GM23338 (cell line): ENCODE results near the gene PFKP. TPM values are rescaled to one million over a fixed set of nuclear protein-coding genes. Genes with fewer than 3 reads are reported as not detected.

ENCODE experiments used
- ATAC-seq: fragments of 200-7000 bp; cut with Tn5 transposase; 3 replicates; pipeline ENCODE4 v1.9.1; 2020
- DNase-seq: peaks from one replicate; pipeline ENCODE4 v3.0.0-alpha.2; 2015; ENCODE audit warnings: low spot score
- H2AFZ ChIP-seq: fragments of 200-600 bp; sonication (generic); 2 replicates; pipeline ENCODE4 v1.8.0; 2016; ENCODE audit warnings: antibody characterized with exemption, mild to moderate bottlenecking, moderate library complexity
- H3F3A ChIP-seq: fragments of 200-600 bp; sonication (generic); replicated peaks from 2 replicates; pipeline ENCODE4 v1.8.0; 2017; ENCODE audit warnings: antibody characterized with exemption, mixed run types, low read depth
- H3K27ac ChIP-seq: fragments of 200-600 bp; sonication (generic); 2 replicates; pipeline ENCODE4 v1.6.1; 2016; ENCODE audit warnings: low read depth
- H3K27me3 ChIP-seq: fragments of 200-600 bp; sonication (generic); 2 replicates; pipeline ENCODE4 v1.8.0; 2016; ENCODE audit warnings: mild to moderate bottlenecking, mixed run types, moderate library complexity; ENCODE audit not compliant: insufficient read depth
- H3K36me3 ChIP-seq: fragments of 200-600 bp; sonication (generic); 2 replicates; pipeline ENCODE4 v1.8.0; 2016; ENCODE audit warnings: mild to moderate bottlenecking; ENCODE audit not compliant: insufficient read depth
- H3K4me1 ChIP-seq: fragments of 200-600 bp; sonication (generic); 2 replicates; pipeline ENCODE4 v1.8.0; 2016; ENCODE audit warnings: mild to moderate bottlenecking, moderate library complexity; ENCODE audit not compliant: insufficient read depth
- H3K4me2 ChIP-seq: fragments of 200-600 bp; sonication (generic); 2 replicates; pipeline ENCODE4 v1.7.1; 2017; ENCODE audit warnings: mixed run types
- H3K4me3 ChIP-seq: fragments of 200-600 bp; sonication (generic); 2 replicates; pipeline ENCODE4 v1.6.1; 2016; ENCODE audit warnings: mixed run types
- H3K79me2 ChIP-seq: fragments of 200-600 bp; sonication (generic); replicated peaks from 2 replicates; pipeline ENCODE4 v1.8.0; 2017; ENCODE audit warnings: mild to moderate bottlenecking; ENCODE audit not compliant: insufficient read depth
- H3K9me2 ChIP-seq: fragments of 200-600 bp; sonication (generic); 2 replicates; pipeline ENCODE4 v1.8.0; 2017; ENCODE audit not compliant: insufficient read depth
- H4K20me1 ChIP-seq: fragments of 200-600 bp; sonication (generic); replicated peaks from 2 replicates; pipeline ENCODE4 v1.8.0; 2017; ENCODE audit warnings: mild to moderate bottlenecking; ENCODE audit not compliant: insufficient read depth
- H3K27ac Mint-ChIP-seq: 2 replicates; pipeline ENCODE4 v1.8.0; 2020; ENCODE audit warnings: inconsistent platforms, mild to moderate bottlenecking, moderate library complexity, mixed read lengths
- H3K27me3 Mint-ChIP-seq: 3 replicates; pipeline ENCODE4 v1.8.0; 2022; ENCODE audit warnings: low read depth, mild to moderate bottlenecking, moderate library complexity, mixed read lengths, inconsistent platforms; ENCODE audit not compliant: insufficient read depth, poor library complexity
- H3K36me3 Mint-ChIP-seq: 3 replicates; pipeline ENCODE4 v1.8.0; 2021; ENCODE audit warnings: low read depth, mild to moderate bottlenecking, inconsistent platforms, moderate library complexity, mixed read lengths
- H3K4me1 Mint-ChIP-seq: 3 replicates; pipeline ENCODE4 v1.8.0; 2020; ENCODE audit warnings: mild to moderate bottlenecking, inconsistent platforms, mixed read lengths
- H3K4me3 Mint-ChIP-seq: 3 replicates; pipeline ENCODE4 v1.8.0; 2021; ENCODE audit warnings: moderate library complexity, mild to moderate bottlenecking, inconsistent platforms, mixed read lengths
- H3K9me3 Mint-ChIP-seq: 3 replicates; pipeline ENCODE4 v1.8.0; 2020; ENCODE audit warnings: moderate library complexity, mild to moderate bottlenecking, inconsistent platforms, mixed read lengths
- CREB1 ChIP-seq: fragments of 250-450 bp; sonication (Bioruptor Pico); IDR thresholded peaks from 2 replicates; pipeline ENCODE4 v1.5.0; 2020; ENCODE audit warnings: low read depth, mild to moderate bottlenecking, moderate library complexity
- ETS1 ChIP-seq: IDR thresholded peaks from 2 replicates; pipeline ENCODE4 v1.6.1; 2016; ENCODE audit warnings: antibody characterized with exemption
- EZH2 ChIP-seq: fragments of 200-600 bp; sonication (generic); IDR thresholded peaks from one replicate; pipeline ENCODE4 v1.8.0; 2017; ENCODE audit warnings: antibody characterized with exemption, mild to moderate bottlenecking, low read depth; ENCODE audit not compliant: unreplicated experiment
- EZH2phosphoT487 ChIP-seq: fragments of 200-600 bp; sonication (generic); IDR thresholded peaks from one replicate; pipeline ENCODE4 v1.8.1; 2018; ENCODE audit warnings: antibody characterized with exemption; ENCODE audit not compliant: unreplicated experiment
- JUNB ChIP-seq: IDR thresholded peaks from one replicate; pipeline ENCODE4 v1.6.1; 2016; ENCODE audit warnings: antibody characterized with exemption; ENCODE audit not compliant: unreplicated experiment
- NANOG ChIP-seq: IDR thresholded peaks from 2 replicates; pipeline ENCODE4 v1.6.1; 2016; ENCODE audit warnings: antibody characterized with exemption, borderline replicate concordance
- POLR2AphosphoS5 ChIP-seq: IDR thresholded peaks from 2 replicates; pipeline ENCODE4 v1.6.1; 2016; ENCODE audit warnings: antibody characterized with exemption, low read depth
- STAT1 ChIP-seq: IDR thresholded peaks from one replicate; pipeline ENCODE4 v1.6.1; 2016; ENCODE audit warnings: antibody characterized with exemption; ENCODE audit not compliant: unreplicated experiment
- ZNF114 ChIP-seq: fragments of 250-450 bp; sonication (Bioruptor Pico); IDR thresholded peaks from 2 replicates; pipeline ENCODE4 v1.5.0; 2020; ENCODE audit warnings: mild to moderate bottlenecking, moderate library complexity
- ZNF331 ChIP-seq: fragments of 250-450 bp; sonication (Bioruptor Pico); IDR thresholded peaks from 2 replicates; pipeline ENCODE4 v1.5.0; 2020; ENCODE audit warnings: low read depth, mild to moderate bottlenecking, moderate library complexity
- polyA plus RNA-seq: library from polyadenylated mRNA; unstranded; fragments of >200 nt; fragmentation: Nextera tagmentation; extraction: Ambion mirVana; gene quantifications from 2 replicates; pipeline ENCODE4 v1.2.1, GENCODE V29; 2016
- total RNA-seq: library from RNA; depleted of rRNA; stranded (reverse); fragments of >200 nt; shearing (Covaris generic); gene quantifications from 2 replicates; pipeline ENCODE4 v1.2.3, GENCODE V29; 2014
- TF ChIP-seq, protein P1 (sequence below): fragments of 250-450 bp; sonication (Bioruptor Pico); IDR thresholded peaks from 2 replicates; pipeline ENCODE4 v1.5.0; 2020; ENCODE audit warnings: mild to moderate bottlenecking, moderate library complexity
- TF ChIP-seq, protein P2 (sequence below), 2 experiments: fragments of 200-600 bp in 1 of 2; sonication (generic) in 1 of 2; conservative IDR thresholded peaks; 2 replicates each; pipeline versions ENCODE4 v1.5.1 to v1.6.1; 2016 to 2017; ENCODE audit warnings: antibody characterized with exemption in 2 of 2, low read depth in 2 of 2, mild to moderate bottlenecking in 2 of 2, moderate library complexity in 1 of 2
- TF ChIP-seq, protein P3 (sequence below): IDR thresholded peaks from one replicate; pipeline ENCODE4 v1.6.1; 2018; ENCODE audit warnings: antibody characterized with exemption; ENCODE audit not compliant: unreplicated experiment

Gene PFKP
- total and polyA plus RNA-seq, 2 experiments from 2014 or later = 56.3 to 120 TPM

DNA sequence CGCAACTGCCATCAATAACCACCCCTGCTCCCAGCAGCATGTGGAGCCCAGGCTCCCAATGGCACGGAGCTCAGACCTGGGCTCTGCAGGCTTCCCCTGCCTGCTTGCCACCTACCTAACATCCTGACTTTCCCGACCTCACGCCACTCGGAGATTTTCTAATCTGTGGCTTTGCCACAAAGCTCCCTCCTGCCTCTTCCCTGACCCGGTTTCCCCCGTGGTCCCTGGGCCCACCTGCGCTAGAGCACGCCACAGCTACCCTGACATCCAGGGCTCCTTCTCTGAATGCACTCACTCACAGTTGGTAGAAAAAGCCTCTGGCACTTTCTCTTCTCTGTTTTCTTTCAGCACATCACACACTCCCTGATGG, 85.2 kb downstream of the PFKP start:
- Histone ChIP-seq H4K20me1 (no peaks in the 10 kb centered on the region), H3K4me3 (no peak overlapping the region), H3K27ac (no peak overlapping the region), H3K36me3 (peaks cover 3% of the 10 kb centered on the region; the same call in 1 of the 2 replicates), H3K27me3 (no peaks in the 10 kb centered on the region), H3K4me2 (no peak overlapping the region), H2AFZ (no peak overlapping the region), H3K9me2 (no peaks in the 10 kb centered on the region), H3F3A (no peaks in the 10 kb centered on the region), H3K4me1 (no peaks in the 10 kb centered on the region), H3K79me2 (no peaks in the 10 kb centered on the region)
- DNase-seq (no peak), ATAC-seq (no peak)
- Mint-ChIP-seq H3K4me1 (no peaks in the 10 kb centered on the region), H3K27me3 (no peaks in the 10 kb centered on the region), H3K9me3 (no peaks in the 10 kb centered on the region), H3K27ac (no peak overlapping the region), H3K36me3 (peaks cover 57% of the 10 kb centered on the region; the same call in 2 of the 3 replicates), H3K4me3 (no peak overlapping the region)
- no peak for TF ChIP-seq JUNB
- TF ChIP-seq POLR2AphosphoS5 = no peak
- TF ChIP-seq ZNF114 (CRISPR knock-in tag) = no peak
- no peak for TF ChIP-seq EZH2phosphoT487
- TF ChIP-seq, protein P1, sequence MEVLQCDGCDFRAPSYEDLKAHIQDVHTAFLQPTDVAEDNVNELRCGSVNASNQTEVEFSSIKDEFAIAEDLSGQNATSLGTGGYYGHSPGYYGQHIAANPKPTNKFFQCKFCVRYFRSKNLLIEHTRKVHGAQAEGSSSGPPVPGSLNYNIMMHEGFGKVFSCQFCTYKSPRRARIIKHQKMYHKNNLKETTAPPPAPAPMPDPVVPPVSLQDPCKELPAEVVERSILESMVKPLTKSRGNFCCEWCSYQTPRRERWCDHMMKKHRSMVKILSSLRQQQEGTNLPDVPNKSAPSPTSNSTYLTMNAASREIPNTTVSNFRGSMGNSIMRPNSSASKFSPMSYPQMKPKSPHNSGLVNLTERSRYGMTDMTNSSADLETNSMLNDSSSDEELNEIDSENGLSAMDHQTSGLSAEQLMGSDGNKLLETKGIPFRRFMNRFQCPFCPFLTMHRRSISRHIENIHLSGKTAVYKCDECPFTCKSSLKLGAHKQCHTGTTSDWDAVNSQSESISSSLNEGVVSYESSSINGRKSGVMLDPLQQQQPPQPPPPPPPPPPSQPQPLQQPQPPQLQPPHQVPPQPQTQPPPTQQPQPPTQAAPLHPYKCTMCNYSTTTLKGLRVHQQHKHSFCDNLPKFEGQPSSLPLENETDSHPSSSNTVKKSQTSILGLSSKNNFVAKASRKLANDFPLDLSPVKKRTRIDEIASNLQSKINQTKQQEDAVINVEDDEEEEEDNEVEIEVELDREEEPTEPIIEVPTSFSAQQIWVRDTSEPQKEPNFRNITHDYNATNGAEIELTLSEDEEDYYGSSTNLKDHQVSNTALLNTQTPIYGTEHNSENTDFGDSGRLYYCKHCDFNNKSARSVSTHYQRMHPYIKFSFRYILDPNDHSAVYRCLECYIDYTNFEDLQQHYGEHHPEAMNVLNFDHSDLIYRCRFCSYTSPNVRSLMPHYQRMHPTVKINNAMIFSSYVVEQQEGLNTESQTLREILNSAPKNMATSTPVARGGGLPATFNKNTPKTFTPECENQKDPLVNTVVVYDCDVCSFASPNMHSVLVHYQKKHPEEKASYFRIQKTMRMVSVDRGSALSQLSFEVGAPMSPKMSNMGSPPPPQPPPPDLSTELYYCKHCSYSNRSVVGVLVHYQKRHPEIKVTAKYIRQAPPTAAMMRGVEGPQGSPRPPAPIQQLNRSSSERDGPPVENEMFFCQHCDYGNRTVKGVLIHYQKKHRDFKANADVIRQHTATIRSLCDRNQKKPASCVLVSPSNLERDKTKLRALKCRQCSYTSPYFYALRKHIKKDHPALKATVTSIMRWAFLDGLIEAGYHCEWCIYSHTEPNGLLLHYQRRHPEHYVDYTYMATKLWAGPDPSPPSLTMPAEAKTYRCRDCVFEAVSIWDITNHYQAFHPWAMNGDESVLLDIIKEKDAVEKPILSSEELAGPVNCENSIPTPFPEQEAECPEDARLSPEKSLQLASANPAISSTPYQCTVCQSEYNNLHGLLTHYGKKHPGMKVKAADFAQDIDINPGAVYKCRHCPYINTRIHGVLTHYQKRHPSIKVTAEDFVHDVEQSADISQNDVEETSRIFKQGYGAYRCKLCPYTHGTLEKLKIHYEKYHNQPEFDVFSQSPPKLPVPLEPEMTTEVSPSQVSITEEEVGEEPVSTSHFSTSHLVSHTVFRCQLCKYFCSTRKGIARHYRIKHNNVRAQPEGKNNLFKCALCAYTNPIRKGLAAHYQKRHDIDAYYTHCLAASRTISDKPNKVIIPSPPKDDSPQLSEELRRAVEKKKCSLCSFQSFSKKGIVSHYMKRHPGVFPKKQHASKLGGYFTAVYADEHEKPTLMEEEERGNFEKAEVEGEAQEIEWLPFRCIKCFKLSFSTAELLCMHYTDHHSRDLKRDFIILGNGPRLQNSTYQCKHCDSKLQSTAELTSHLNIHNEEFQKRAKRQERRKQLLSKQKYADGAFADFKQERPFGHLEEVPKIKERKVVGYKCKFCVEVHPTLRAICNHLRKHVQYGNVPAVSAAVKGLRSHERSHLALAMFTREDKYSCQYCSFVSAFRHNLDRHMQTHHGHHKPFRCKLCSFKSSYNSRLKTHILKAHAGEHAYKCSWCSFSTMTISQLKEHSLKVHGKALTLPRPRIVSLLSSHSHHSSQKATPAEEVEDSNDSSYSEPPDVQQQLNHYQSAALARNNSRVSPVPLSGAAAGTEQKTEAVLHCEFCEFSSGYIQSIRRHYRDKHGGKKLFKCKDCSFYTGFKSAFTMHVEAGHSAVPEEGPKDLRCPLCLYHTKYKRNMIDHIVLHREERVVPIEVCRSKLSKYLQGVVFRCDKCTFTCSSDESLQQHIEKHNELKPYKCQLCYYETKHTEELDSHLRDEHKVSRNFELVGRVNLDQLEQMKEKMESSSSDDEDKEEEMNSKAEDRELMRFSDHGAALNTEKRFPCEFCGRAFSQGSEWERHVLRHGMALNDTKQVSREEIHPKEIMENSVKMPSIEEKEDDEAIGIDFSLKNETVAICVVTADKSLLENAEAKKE = no peak
- no peak for TF ChIP-seq ZNF331 (CRISPR knock-in tag)
- no peak for TF ChIP-seq STAT1
- TF ChIP-seq NANOG = no peak
- no peak for TF ChIP-seq EZH2
- TF ChIP-seq CREB1 (CRISPR knock-in tag) = no peak
- TF ChIP-seq, protein P2, sequence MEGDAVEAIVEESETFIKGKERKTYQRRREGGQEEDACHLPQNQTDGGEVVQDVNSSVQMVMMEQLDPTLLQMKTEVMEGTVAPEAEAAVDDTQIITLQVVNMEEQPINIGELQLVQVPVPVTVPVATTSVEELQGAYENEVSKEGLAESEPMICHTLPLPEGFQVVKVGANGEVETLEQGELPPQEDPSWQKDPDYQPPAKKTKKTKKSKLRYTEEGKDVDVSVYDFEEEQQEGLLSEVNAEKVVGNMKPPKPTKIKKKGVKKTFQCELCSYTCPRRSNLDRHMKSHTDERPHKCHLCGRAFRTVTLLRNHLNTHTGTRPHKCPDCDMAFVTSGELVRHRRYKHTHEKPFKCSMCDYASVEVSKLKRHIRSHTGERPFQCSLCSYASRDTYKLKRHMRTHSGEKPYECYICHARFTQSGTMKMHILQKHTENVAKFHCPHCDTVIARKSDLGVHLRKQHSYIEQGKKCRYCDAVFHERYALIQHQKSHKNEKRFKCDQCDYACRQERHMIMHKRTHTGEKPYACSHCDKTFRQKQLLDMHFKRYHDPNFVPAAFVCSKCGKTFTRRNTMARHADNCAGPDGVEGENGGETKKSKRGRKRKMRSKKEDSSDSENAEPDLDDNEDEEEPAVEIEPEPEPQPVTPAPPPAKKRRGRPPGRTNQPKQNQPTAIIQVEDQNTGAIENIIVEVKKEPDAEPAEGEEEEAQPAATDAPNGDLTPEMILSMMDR (conservative IDR thresholded peaks at IDR 0.05; ENCODE audit: low read depth in 2 of 2) = no peak
- no peak for TF ChIP-seq ETS1
- TF ChIP-seq, protein P3, sequence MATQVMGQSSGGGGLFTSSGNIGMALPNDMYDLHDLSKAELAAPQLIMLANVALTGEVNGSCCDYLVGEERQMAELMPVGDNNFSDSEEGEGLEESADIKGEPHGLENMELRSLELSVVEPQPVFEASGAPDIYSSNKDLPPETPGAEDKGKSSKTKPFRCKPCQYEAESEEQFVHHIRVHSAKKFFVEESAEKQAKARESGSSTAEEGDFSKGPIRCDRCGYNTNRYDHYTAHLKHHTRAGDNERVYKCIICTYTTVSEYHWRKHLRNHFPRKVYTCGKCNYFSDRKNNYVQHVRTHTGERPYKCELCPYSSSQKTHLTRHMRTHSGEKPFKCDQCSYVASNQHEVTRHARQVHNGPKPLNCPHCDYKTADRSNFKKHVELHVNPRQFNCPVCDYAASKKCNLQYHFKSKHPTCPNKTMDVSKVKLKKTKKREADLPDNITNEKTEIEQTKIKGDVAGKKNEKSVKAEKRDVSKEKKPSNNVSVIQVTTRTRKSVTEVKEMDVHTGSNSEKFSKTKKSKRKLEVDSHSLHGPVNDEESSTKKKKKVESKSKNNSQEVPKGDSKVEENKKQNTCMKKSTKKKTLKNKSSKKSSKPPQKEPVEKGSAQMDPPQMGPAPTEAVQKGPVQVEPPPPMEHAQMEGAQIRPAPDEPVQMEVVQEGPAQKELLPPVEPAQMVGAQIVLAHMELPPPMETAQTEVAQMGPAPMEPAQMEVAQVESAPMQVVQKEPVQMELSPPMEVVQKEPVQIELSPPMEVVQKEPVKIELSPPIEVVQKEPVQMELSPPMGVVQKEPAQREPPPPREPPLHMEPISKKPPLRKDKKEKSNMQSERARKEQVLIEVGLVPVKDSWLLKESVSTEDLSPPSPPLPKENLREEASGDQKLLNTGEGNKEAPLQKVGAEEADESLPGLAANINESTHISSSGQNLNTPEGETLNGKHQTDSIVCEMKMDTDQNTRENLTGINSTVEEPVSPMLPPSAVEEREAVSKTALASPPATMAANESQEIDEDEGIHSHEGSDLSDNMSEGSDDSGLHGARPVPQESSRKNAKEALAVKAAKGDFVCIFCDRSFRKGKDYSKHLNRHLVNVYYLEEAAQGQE = no peak
